Inflammatory macrophage treated with lipopolysaccharide for 1 hour (primary cell): ENCODE measurements around the gene TNRC6A.
"Not testable (repeated sequence)": the region's sequence is repeated elsewhere in the genome, so short reads cannot be mapped to it uniquely, and the experiment has no call there.

Source experiments
- DNase-seq, 2 donors: peaks; one replicate each; pipeline ENCODE4 v3.0.0-alpha.2; 2020 to 2022

TNRC6A gene

GRCh38 chr16:24728891-24729242 is 584 bp upstream of the TNRC6A start:
- no peak for DNase-seq

- DNase-seq: peak in 1 of 2 donors; percentile 32
Measured at GRCh38 chr16:24729951-24730815, 732 bp downstream of the TNRC6A start.

- DNase-seq: no peak
Measured at GRCh38 chr16:24730914-24731313, 1.5 kb downstream of the TNRC6A start.

GRCh38 chr16:24731722-24732419 is 2.4 kb downstream of the TNRC6A start:
- DNase-seq: no peak

- peak in 1 of 2 donors; percentile 33 for DNase-seq
Measured at GRCh38 chr16:24734382-24734781, 4.9 kb downstream of the TNRC6A start.

GRCh38 chr16:24736758-24737157 is 7.3 kb downstream of the TNRC6A start:
- no peak for DNase-seq

- DNase-seq: peak; percentile 27 to 31
Measured at GRCh38 chr16:24737391-24737871, 8.0 kb downstream of the TNRC6A start.

GRCh38 chr16:24737916-24738594 is 8.6 kb downstream of the TNRC6A start:
- no peak for DNase-seq

GRCh38 chr16:24738895-24739294 is 9.4 kb downstream of the TNRC6A start:
- DNase-seq: no peak

GRCh38 chr16:24741862-24742261 is 12.4 kb downstream of the TNRC6A start:
- no peak for DNase-seq

GRCh38 chr16:24742610-24743009 is 13.2 kb downstream of the TNRC6A start:
- not testable (repeated sequence) for DNase-seq

GRCh38 chr16:24745391-24745790 is 15.9 kb downstream of the TNRC6A start:
- no peak for DNase-seq

GRCh38 chr16:24745791-24746190 is 16.3 kb downstream of the TNRC6A start:
- DNase-seq: no peak

- DNase-seq: no peak
Measured at GRCh38 chr16:24747441-24747840, 18.0 kb downstream of the TNRC6A start.

GRCh38 chr16:24748242-24748641 is 18.8 kb downstream of the TNRC6A start:
- DNase-seq: peak; percentile 62 to 72

- no peak for DNase-seq
Measured at GRCh38 chr16:24749310-24749709, 19.9 kb downstream of the TNRC6A start.

GRCh38 chr16:24749872-24750271 is 20.4 kb downstream of the TNRC6A start:
- not testable (repeated sequence) for DNase-seq

GRCh38 chr16:24753000-24753399 is 23.5 kb downstream of the TNRC6A start:
- DNase-seq: no peak

- no peak for DNase-seq
Measured at GRCh38 chr16:24753437-24753836, 24.0 kb downstream of the TNRC6A start.

GRCh38 chr16:24754543-24754942 is 25.1 kb downstream of the TNRC6A start:
- DNase-seq: no peak

- no peak for DNase-seq
Measured at GRCh38 chr16:24755201-24755874, 25.9 kb downstream of the TNRC6A start.

- DNase-seq: no peak
Measured at GRCh38 chr16:24758373-24758772, 28.9 kb downstream of the TNRC6A start.

GRCh38 chr16:24759006-24759405 is 29.6 kb downstream of the TNRC6A start:
- no peak for DNase-seq
